NCI-H2227 (cell line): Measurements from ENCODE around the gene HEXIM2.
A peak's percentile ranks its signal among the peaks of the same experiment; 100 is the strongest.
"Not testable (repeated sequence)": the region's sequence is repeated elsewhere in the genome, so short reads cannot be mapped to it uniquely, and the experiment has no call there.

Source experiments
- DNase-seq: peaks from one replicate; lab custom pipeline; 2025; ENCODE audit not compliant: unreplicated experiment; lab: John Stamatoyannopoulos, UW

The HEXIM2 gene

GRCh38 chr17:45168991-45169752 is 7.5 kb downstream of the HEXIM2 start:
- DNase-seq = no peak

DNA sequence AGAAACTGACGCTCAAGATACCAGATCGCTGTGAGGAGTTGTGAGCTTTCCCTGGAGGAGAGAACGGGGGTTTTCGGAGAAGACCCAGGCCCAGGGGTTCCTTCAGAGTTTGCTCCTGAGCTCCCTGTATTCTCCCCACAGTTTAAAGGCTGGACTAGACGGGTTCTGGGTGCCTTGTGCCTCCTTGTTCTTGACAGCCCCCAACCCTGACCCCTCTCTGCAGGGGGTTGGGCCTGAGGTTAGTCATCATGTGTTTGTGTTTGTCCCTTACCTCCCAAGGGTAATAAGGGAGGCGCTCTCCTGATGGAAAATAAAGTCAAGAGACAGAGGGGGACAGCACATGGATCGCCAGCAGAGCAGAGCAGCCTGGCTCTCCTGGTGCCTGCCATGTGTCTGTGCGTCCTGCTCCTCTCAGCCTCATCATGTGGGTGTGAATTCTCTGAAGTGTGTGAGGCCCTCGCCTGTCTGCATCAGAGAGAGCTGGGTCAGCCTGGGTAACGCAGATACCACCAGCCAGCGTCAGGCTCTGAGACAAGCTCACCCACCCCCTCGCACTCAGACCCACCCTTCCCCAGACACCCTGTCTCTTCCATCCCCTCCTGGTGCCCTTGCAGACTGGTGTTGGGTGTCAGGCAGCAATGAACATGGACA is 8.7 kb downstream of the HEXIM2 start:
- DNase-seq = no peak

- DNase-seq = no peak
These were observed 9.3 kb downstream of the HEXIM2 start for GRCh38 chr17:45170931-45171337.

DNA sequence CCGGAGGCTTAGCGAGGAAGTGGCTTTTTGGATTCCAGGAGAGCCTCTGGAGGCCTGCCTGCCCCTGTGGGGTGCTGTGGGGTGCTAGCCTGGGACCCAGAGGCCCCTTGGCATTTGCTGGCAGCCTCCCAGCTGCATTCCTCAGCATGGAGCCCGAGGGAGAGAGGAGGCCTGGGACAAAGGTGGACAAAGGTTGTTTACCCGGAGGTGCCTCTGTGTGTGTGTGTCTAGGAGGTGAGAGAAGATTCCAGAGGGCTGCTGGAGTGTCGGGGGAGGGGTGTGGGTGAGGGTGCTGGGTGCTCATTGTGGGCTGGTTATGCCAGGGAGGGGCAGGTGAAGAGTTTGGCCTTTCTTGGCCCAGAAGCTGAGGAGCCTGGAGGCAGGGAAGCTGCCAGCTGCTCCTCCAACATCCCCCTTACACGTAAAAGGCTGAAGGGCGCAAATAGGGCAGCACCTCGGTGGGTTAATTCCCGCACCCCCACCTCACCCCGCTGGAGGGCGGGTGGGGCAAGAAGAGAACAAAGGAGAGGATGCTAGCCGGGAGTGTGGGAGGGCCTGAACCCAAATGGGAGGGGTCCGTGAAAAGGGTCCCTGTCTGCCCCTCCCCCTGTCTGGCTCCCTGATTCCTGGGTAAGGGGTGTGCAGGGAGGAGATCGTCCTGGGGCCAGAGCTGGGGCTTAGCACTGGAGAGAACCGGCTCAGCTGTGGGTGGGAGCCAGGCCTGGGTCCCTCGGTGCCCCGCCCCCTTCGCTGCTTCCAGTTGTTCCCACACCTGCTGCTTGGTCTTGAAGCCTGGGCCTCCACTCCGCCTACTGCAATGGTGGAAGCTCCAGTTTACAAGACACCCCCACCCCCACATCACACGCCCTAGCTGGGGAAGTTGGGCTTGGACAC is 9.9 kb downstream of the HEXIM2 start:
- peak; percentile 82 for DNase-seq

- no peak for DNase-seq
These were observed 10.5 kb downstream of the HEXIM2 start for GRCh38 chr17:45172232-45172540.

DNA sequence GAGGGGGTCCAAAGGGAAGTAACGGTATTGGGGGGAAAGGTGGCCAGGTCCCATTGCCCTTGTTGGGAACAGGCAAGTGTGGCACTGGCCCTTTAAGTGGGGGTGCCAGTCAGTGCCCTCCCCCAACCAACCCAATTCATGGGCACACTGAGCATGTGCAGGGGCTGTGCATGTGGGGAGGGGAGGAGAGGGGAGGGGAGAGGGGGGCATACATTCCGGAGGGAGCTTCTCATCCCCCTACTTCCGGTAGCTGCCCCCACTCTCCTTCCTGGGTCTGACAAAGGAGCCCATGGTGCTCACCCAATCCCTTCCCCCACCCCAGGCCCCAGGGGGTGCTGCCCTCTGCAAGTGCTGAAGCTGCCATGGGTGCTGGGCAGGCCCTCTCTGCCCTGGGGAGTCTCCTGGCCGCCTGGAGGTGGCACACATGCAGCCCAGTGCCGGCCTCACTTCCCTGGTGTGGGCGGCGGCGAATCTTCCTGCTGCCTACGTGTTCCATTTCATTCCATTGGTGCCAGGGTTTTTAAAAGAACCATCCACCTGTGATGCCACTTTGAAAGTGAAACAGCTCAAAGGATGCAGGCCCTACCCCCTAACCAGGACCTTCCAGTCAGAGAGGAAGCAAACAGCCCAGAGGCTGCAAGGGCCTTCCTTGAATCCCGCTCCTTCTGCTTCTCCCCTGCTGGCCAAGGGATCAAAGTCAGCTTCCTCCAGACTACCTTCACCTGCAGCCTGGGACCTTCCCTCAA is 11.0 kb downstream of the HEXIM2 start:
- DNase-seq = peak; percentile 79

GRCh38 chr17:45175759-45176115 is 14.1 kb downstream of the HEXIM2 start:
- no peak for DNase-seq

- DNase-seq = no peak
These were observed 15.9 kb downstream of the HEXIM2 start for GRCh38 chr17:45177563-45177962.

- no peak for DNase-seq
These were observed 22.5 kb downstream of the HEXIM2 start for GRCh38 chr17:45184144-45184543.

- no peak for DNase-seq
These were observed 25.2 kb downstream of the HEXIM2 start for GRCh38 chr17:45186801-45187354.

DNA sequence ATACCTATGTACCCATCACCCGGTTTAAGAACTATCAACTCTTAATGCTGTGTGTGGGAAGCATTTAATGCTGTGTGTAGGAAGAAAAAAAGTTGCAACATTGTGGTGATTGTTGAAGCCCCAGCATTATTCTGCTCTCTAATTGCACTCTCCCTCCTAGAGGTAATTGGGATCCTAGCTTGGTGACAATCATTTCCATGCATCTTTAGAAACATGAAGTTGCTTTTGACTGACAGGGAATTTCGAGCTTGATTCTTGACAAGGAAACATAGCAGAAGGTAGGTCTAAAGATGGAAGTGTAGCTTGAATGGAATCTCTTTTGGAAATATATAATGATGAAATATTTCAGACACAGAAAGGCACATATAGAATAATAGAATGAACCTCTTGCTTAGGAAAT is 27.3 kb downstream of the HEXIM2 start:
- no peak for DNase-seq

DNA sequence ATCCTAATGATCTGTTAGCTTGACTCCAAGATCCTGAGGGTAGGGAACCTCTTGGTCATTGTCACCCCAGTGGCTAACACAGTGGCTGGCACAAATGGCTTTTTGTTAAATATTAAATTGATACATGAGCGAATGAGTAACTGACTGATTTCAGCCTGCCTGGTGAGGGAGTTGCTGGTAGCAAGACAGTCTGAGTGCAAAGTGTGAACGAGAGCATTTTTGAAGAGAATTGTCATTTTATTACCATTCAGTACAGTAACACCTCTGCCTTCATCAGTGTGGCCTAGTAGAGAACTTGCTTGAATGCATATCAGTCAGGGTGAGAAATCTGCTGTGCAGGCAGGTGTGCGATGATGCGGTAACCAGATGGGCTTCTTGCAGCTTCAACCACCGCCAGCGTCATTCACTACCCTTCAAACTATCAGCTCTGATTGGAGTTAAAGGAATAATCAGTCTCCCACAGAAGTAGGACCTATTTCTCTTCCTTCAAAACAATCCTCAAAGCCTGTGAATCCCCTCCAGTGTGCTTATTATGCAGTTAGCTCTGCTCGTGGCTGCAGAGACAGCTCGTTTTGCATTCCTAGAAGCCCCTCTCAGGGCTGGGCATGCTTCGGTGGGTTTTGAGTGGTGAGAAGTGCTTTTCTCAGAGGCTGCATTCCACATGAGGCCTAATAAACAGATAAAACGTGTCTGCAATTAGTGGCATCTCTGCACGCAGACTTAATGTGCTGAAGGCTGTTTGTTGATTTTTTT is 29.0 kb downstream of the HEXIM2 start:
- DNase-seq = no peak

- DNase-seq = no peak
These were observed 33.7 kb downstream of the HEXIM2 start for GRCh38 chr17:45195424-45195823.

DNA sequence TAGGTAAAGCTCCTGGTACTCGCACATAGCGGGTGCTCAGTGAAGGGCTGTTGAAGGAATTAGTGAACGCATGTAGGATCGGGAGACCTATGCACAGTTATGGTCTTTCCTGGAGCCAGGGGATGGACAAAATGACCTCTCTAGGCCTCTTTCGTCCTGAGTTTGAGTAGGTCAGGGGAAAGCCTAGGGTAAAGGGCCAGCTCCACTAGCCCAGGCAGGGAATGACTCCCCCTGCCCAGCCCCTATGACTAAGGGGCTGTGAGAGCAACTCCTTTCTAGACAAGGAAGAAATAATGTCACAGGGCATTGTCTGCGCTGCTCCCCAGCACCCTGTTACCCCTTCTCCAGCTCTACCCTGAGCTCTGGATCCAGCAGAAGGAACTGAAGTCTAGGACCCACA is 35.4 kb downstream of the HEXIM2 start:
- no peak for DNase-seq

DNA sequence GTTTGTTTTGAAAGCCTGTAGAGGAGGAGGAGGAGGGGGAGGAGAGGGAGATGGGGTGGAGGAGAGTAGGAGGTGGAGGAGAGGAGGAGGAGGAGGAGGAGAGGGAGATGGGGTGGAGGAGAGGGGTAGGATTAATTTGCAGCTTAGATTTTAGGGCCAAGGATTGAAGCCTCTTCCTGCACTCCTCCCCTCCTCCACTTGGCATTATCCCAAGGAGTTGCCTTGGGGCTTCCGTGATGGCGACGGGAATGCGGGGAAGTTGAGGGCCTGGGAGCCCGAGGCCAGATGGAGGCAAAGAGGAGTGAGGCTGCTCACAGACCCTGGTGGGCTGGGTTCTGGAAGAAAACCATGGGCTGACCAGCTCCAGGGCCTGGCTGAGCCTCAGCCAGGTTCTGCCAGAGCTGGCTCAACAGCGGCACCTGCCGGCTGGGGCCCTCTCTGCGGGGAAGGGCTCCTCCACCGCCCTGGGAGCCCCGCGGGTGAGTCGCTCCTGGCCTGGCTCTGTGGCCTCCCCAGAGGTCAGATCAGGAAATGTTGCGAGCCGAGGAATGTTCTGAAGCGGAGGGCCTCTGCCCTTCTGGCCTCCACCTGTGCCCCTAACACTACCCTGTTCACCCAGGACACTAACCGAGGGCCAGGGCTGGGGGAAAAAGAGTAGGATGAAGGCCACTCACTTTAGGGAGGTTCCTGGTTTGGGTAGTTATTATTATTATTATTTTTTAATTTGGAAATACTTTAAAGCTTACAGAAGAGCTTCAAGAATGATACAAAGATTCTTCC is 36.1 kb downstream of the HEXIM2 start:
- DNase-seq = peak; percentile 89

- no peak for DNase-seq
These were observed 39.0 kb downstream of the HEXIM2 start for GRCh38 chr17:45200701-45201100.

GRCh38 chr17:45201457-45201856 is 39.8 kb downstream of the HEXIM2 start:
- DNase-seq = no peak

- DNase-seq = not testable (repeated sequence)
These were observed 40.2 kb downstream of the HEXIM2 start for GRCh38 chr17:45201880-45202279.

- peak; percentile 90 for DNase-seq
These were observed 57.4 kb downstream of the HEXIM2 start for GRCh38 chr17:45218895-45219661.
